ENCODE results near the gene RIC8A. TPM values are rescaled to one million over a fixed set of nuclear protein-coding genes. Genes with fewer than 3 reads are reported as not detected.

The RIC8A gene
- polyA plus RNA-seq, 4 donors, result 73.5 to 97.6 (median 81.7) TPM

Other genes starting within 250 kb of the RIC8A start
- 1 to 10 TPM in 1 of 4 donors, under 1 TPM in 1, not detected in 2; 0.83 to 1.3 TPM for gene SCGB1C1, start 14.6 kb upstream of the RIC8A start, polyA plus RNA-seq (ENCODE audit: insufficient read length in 4 of 4)
- gene BET1L, start 309 bp upstream of the RIC8A start, polyA plus RNA-seq (ENCODE audit: insufficient read length in 4 of 4), result 10 to 100 TPM; 44.5 to 49.5 (median 47.1) TPM
- gene SIRT3, start 28.6 kb downstream of the RIC8A start, polyA plus RNA-seq (ENCODE audit: insufficient read length in 4 of 4), result 10 to 100 TPM; 25.5 to 33.8 (median 30.5) TPM
- gene PSMD13, start 29.3 kb downstream of the RIC8A start, polyA plus RNA-seq (ENCODE audit: insufficient read length in 4 of 4), result 100 to 1,000 TPM; 131 to 151 (median 138) TPM
- under 1 TPM; 0.20 to 0.80 (median 0.36) TPM for gene NLRP6, start 70.7 kb downstream of the RIC8A start, polyA plus RNA-seq (ENCODE audit: insufficient read length in 4 of 4)
- gene PGGHG, start 81.4 kb downstream of the RIC8A start, polyA plus RNA-seq (ENCODE audit: insufficient read length in 4 of 4), result 10 to 100 TPM; 14.8 to 25.7 (median 19.4) TPM
- gene IFITM5, start 91.8 kb downstream of the RIC8A start, polyA plus RNA-seq (ENCODE audit: insufficient read length in 4 of 4), result under 1 TPM in 2 of 4 donors, not detected in 2; 0.34 to 0.48 TPM
- gene IFITM2, start 100.1 kb downstream of the RIC8A start, polyA plus RNA-seq (ENCODE audit: insufficient read length in 4 of 4), result 100 to 1,000 TPM; 194 to 242 (median 224) TPM
- gene IFITM1, start 106.3 kb downstream of the RIC8A start, polyA plus RNA-seq (ENCODE audit: insufficient read length in 4 of 4), result 10 to 100 TPM; 34.1 to 44.9 (median 39.9) TPM
- 100 to 1,000 TPM; 400 to 486 (median 421) TPM for gene IFITM3, start 113.2 kb downstream of the RIC8A start, polyA plus RNA-seq (ENCODE audit: insufficient read length in 4 of 4)
- gene B4GALNT4, start 161.8 kb downstream of the RIC8A start, polyA plus RNA-seq (ENCODE audit: insufficient read length in 4 of 4), result 10 to 100 TPM; 57.3 to 83.9 (median 61.4) TPM
- 1 to 10 TPM; 4.0 to 7.4 (median 5.2) TPM for gene PKP3, start 186.5 kb downstream of the RIC8A start, polyA plus RNA-seq (ENCODE audit: insufficient read length in 4 of 4)
- gene SIGIRR, start 207.3 kb downstream of the RIC8A start, polyA plus RNA-seq (ENCODE audit: insufficient read length in 4 of 4), result 10 to 100 TPM; 33.4 to 64.4 (median 36.7) TPM
- 10 to 100 TPM in 1 of 4 donors, 1 to 10 TPM in 3; 7.8 to 12.7 (median 9.6) TPM for gene ANO9, start 234.3 kb downstream of the RIC8A start, polyA plus RNA-seq (ENCODE audit: insufficient read length in 4 of 4)
- 10 to 100 TPM; 30.1 to 41.4 (median 32.5) TPM for gene PTDSS2, start 242.6 kb downstream of the RIC8A start, polyA plus RNA-seq (ENCODE audit: insufficient read length in 4 of 4)